Measurements from ENCODE around the gene LRRC47. TPM values are rescaled to one million over a fixed set of nuclear protein-coding genes. Genes with fewer than 3 reads are reported as not detected.
A peak's percentile ranks its signal among the peaks of the same experiment; 100 is the strongest.

LRRC47 gene
- total and polyA plus RNA-seq, 2 of the 13 experiments (the other 11 are each of a cell fraction or from before 2014, with no cell fraction given), result 18.3 to 52.5 TPM

DNA sequence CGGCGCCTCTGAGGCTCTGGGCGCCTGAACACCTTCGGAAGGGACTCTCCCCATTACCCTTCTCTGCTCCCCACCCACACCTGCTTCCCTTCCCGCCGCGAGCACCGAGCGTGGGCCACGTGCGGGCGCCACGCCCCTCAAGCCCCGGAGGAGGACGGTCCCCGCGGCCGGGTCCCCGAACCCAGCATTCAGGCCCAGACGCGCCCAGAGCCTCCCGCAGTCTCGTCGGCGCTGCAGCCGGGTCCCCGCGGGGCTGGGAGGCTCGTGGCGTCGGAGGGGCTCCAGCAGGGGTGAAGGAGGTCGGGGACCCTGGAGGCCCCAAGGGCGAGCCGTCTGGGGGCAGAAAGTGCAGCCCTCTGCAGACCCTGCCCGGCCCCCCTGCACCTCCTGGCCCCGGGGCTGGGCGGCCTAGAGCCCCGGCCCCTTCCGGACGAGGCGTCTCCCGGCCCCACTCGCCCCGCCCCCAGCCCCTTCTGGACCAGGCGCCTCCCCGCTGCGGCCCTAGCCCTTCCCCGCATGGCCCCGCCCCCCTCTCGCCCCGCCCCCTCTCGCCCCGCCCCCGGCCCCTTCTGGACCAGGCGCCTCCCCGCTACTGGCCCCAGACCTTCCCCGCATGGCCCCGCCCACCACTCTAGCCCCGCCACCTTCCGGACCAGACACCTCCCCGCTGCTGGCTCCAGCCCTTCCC is 24.1 kb downstream of the LRRC47 start (continued):
- TF ChIP-seq, protein P1, sequence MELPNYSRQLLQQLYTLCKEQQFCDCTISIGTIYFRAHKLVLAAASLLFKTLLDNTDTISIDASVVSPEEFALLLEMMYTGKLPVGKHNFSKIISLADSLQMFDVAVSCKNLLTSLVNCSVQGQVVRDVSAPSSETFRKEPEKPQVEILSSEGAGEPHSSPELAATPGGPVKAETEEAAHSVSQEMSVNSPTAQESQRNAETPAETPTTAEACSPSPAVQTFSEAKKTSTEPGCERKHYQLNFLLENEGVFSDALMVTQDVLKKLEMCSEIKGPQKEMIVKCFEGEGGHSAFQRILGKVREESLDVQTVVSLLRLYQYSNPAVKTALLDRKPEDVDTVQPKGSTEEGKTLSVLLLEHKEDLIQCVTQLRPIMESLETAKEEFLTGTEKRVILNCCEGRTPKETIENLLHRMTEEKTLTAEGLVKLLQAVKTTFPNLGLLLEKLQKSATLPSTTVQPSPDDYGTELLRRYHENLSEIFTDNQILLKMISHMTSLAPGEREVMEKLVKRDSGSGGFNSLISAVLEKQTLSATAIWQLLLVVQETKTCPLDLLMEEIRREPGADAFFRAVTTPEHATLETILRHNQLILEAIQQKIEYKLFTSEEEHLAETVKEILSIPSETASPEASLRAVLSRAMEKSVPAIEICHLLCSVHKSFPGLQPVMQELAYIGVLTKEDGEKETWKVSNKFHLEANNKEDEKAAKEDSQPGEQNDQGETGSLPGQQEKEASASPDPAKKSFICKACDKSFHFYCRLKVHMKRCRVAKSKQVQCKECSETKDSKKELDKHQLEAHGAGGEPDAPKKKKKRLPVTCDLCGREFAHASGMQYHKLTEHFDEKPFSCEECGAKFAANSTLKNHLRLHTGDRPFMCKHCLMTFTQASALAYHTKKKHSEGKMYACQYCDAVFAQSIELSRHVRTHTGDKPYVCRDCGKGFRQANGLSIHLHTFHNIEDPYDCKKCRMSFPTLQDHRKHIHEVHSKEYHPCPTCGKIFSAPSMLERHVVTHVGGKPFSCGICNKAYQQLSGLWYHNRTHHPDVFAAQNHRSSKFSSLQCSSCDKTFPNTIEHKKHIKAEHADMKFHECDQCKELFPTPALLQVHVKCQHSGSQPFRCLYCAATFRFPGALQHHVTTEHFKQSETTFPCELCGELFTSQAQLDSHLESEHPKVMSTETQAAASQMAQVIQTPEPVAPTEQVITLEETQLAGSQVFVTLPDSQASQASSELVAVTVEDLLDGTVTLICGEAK (IDR thresholded peaks at IDR 0.05), result no peak
- TF ChIP-seq, protein P1 (CRISPR knock-in tag; IDR thresholded peaks at IDR 0.05), result no peak
- TF ChIP-seq YY1 (IDR thresholded peaks at IDR 0.05; ENCODE audit: insufficient read depth, insufficient replicate concordance, low read depth, low read length), result no peak
- TF ChIP-seq ETV6 (CRISPR knock-in tag; conservative IDR thresholded peaks at IDR 0.05), result no peak
- TF ChIP-seq, protein P2, sequence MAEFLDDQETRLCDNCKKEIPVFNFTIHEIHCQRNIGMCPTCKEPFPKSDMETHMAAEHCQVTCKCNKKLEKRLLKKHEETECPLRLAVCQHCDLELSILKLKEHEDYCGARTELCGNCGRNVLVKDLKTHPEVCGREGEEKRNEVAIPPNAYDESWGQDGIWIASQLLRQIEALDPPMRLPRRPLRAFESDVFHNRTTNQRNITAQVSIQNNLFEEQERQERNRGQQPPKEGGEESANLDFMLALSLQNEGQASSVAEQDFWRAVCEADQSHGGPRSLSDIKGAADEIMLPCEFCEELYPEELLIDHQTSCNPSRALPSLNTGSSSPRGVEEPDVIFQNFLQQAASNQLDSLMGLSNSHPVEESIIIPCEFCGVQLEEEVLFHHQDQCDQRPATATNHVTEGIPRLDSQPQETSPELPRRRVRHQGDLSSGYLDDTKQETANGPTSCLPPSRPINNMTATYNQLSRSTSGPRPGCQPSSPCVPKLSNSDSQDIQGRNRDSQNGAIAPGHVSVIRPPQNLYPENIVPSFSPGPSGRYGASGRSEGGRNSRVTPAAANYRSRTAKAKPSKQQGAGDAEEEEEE (CRISPR knock-in tag; IDR thresholded peaks at IDR 0.05; ENCODE audit: borderline replicate concordance), result no peak
- TF ChIP-seq, protein P3, sequence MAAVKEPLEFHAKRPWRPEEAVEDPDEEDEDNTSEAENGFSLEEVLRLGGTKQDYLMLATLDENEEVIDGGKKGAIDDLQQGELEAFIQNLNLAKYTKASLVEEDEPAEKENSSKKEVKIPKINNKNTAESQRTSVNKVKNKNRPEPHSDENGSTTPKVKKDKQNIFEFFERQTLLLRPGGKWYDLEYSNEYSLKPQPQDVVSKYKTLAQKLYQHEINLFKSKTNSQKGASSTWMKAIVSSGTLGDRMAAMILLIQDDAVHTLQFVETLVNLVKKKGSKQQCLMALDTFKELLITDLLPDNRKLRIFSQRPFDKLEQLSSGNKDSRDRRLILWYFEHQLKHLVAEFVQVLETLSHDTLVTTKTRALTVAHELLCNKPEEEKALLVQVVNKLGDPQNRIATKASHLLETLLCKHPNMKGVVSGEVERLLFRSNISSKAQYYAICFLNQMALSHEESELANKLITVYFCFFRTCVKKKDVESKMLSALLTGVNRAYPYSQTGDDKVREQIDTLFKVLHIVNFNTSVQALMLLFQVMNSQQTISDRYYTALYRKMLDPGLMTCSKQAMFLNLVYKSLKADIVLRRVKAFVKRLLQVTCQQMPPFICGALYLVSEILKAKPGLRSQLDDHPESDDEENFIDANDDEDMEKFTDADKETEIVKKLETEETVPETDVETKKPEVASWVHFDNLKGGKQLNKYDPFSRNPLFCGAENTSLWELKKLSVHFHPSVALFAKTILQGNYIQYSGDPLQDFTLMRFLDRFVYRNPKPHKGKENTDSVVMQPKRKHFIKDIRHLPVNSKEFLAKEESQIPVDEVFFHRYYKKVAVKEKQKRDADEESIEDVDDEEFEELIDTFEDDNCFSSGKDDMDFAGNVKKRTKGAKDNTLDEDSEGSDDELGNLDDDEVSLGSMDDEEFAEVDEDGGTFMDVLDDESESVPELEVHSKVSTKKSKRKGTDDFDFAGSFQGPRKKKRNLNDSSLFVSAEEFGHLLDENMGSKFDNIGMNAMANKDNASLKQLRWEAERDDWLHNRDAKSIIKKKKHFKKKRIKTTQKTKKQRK (IDR thresholded peaks at IDR 0.05; ENCODE audit: low read length), result no peak
- TF ChIP-seq MAF1 (CRISPR knock-in tag; IDR thresholded peaks at IDR 0.05; ENCODE audit: borderline replicate concordance), result no peak
- no peak for TF ChIP-seq LCORL (IDR thresholded peaks at IDR 0.05)
- TF ChIP-seq LCORL (CRISPR knock-in tag; IDR thresholded peaks at IDR 0.05), result no peak; the same call in 1 of the 2 replicates
- TF ChIP-seq ZNF816 (CRISPR knock-in tag; IDR thresholded peaks at IDR 0.05; ENCODE audit: borderline replicate concordance), result no peak
- no peak for TF ChIP-seq HOXA5 (CRISPR knock-in tag; IDR thresholded peaks at IDR 0.05)
- peak; percentile 65; the same call in 1 of the 2 replicates for TF ChIP-seq SIN3A (IDR thresholded peaks at IDR 0.05; ENCODE audit: borderline replicate concordance, low read depth, low read length)
